Colon (tissue), 2 donors: ENCODE measurements around the gene GGNBP2.
"Not testable (repeated sequence)": the region's sequence is repeated elsewhere in the genome, so short reads cannot be mapped to it uniquely, and the experiment has no call there.

Experiments
- FAIRE-seq: peaks from 2 replicates; lab custom pipeline; 2012; peaks lifted over from hg19 to GRCh38; lab: Jason Lieb, UNC
- donor health status: control.
- donor health status: control.

The GGNBP2 gene

DNA sequence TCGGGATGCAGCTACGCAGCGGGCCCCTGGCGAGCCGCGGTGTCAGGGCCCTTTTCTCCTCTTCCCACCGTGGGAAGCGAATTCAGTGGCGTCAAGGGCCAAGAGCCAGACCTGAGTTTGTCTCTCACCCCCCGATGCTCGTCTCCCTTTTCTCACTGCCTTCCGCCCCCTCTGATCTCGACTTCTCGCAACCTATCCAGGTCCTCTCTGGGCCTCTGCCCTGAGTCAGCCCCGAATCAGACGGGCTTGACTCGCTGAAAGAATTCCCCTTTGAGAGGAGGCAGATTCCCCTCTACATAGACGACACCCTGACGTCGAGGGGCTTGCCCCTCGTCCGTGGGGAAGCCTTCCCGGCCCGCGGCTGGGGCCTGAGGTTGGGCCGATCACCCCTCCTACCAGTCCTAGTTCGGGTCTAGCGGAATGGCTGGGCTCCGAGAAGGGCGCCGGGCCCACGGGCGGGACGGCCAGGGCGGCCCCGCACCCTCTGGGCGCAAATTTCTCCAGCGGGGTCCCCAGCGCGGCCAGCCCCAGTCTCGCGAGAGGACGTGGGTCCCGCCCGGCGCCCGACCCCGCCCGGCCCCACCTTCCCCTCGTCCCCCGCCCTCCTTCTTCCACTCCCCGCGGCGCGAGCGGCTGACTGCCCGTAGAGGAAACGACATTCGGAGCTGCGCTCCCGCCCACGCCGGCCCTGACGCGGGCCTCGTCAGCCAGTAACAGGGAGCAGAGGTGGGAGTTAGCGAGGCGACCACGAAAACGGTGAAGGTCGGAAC, at the start of gene GGNBP2:
Gene GGNBP2 (plus strand): TSS at position 613 of the 770 bp plus-strand sequence. CDS start 806 bp downstream, outside the sequence.
- no peak for FAIRE-seq

GRCh38 chr17:36495076-36495578, 49.6 kb upstream of the GGNBP2 start:
- FAIRE-seq: no peak

- FAIRE-seq: no peak
Measured at GRCh38 chr17:36496018-36496789, 48.5 kb upstream of the GGNBP2 start.

- FAIRE-seq: no peak
Measured at GRCh38 chr17:36498155-36498554, 46.6 kb upstream of the GGNBP2 start.

- no peak for FAIRE-seq
Measured at GRCh38 chr17:36498560-36499300, 46.0 kb upstream of the GGNBP2 start.

DNA sequence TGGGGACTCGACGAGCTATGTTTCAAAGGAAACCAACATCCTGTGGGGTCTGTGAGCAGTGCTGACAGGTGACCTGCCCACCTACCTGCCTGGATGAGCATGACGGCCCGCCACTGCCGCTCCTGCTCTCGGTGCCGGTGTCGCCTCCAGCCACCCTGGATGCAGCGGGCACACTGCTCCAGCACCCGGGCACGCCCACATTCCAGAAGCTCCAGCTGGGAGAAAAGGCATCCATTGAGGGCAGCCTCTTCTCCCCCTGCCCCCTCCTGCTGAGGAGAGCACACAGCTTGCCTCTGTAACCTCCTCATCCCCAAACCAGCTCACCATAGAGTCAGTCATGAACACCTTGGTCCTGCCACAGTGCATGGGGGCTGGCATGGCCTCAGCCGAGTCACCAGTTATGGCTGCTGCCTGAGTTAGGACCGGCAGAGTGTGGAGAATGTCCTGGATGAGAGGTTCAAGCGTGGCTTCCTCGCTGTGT, 43.9 kb upstream of the GGNBP2 start:
- no peak for FAIRE-seq

DNA sequence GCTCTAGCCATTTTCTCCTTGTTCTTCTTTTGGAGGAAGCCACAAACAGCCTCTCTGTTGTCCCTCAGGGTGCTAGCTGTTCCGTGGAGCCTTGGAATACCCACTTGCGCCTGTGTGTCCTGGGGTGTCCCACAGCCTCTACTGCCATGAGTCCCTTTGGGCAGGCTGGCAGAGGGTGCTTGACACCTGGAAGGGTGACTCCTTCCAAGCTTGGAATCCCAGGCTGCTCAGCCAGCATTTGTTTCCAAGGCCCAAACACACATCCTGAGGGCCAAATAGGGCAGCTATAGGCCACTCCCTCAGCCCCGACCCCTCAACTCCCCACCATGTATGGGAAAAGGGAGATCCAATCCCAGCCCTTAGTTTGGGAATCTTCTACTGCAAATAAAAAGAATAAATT, 43.4 kb upstream of the GGNBP2 start:
- no peak for FAIRE-seq

GRCh38 chr17:36501963-36502362, 42.8 kb upstream of the GGNBP2 start:
- FAIRE-seq: no peak

DNA sequence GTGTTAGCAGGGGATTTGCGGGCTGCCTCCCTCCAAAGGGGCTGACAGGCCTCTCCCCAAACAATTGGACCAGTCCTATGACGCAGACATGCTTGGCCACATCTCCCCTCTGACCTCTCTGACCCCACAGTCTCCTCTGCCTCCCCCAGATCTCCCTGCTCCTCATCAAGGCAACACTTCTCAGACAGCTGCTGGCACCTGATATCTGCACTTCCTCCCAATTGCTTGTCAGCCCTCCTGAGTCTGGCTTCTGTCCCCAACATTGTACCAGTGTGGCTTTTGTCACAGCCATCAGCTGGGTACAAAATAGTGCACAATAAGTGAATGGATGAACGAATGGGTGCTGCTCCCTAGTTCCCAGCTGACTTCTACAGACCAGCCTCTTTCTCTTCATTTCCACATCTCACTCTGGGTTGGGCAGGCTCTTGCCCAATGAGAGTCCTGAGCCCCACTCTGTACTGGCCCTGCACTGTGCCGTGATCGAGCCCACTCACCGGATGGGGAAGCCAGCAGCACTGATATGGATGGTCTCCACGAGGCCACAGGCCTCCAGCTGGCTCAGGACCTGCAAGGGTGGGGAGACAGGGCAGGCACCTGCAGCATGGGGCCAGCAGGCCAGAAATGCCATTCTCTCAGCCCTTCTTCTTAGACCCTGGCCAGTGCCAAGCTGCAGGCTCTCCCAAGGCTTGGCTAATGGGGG, 41.1 kb upstream of the GGNBP2 start:
- no peak for FAIRE-seq

DNA sequence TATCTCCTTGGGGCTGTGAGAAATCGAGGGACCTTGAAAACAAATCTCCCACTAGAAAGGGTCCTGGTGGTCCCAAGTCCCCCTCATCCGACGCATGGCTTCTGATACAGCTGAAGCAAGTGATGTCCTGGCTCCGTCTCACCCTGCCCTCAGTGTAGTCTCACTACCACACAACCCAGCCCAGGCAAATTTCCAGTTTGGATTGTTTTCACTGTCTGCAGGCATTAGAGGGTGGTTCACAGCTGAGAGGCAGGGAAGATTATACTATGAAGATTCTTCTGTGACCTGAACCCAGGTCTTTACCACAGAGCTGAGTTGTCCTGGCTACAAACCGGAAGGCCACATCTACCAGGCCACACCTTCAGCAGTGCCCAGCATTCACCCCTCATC, 40.6 kb upstream of the GGNBP2 start:
- no peak for FAIRE-seq

- FAIRE-seq: no peak
Measured at GRCh38 chr17:36505171-36505570, 39.5 kb upstream of the GGNBP2 start.

DNA sequence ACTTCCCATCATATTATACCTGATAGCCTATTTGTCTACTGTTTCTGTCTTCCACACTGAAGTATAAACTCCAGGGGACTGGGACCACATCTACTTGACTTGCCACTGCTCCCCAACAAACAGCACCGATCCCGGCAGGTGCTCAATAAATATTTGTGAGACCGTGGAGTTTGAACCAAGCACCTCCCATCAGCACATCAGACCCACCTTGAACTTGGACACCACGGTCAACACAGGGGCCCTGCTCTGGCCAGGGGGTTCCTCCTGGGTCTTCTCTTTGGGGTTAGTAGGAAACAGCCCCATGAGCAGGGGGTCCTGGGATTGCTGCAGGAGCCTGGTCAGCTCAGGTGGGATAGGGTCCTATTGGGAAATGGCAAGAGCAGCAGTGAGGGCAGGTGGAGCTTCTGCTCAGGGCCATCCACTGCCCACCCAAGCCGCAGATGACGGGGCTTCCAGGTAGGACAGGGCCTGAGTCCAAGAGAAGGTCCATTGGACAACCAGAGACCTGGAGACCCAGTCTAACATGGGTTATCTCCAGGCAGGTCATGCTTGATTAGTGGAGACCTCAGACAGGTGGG, 38.4 kb upstream of the GGNBP2 start:
- FAIRE-seq: no peak

DNA sequence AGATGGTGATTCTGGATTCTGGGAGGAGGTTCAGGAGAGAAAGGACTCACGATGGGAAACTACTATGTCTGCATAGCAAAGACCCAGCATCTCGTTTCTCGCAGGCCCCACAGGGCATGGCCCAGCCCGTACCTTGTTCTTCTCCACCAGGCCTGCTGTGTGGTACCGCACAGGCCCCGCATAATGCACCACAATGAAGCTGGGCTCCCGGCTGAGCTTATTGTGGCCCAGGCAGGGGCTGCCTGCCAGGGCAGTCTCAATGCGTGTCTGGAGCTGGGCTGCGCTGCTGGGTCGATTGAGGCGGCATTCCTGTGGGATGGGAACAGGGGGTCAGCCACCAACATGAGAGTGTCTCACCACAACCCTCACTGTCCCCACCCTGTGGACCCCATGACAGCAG, 37.9 kb upstream of the GGNBP2 start:
- FAIRE-seq: no peak

GRCh38 chr17:36507266-36507665, 37.5 kb upstream of the GGNBP2 start:
- no peak for FAIRE-seq

GRCh38 chr17:36508439-36508838, 36.3 kb upstream of the GGNBP2 start:
- FAIRE-seq: not testable (repeated sequence)

DNA sequence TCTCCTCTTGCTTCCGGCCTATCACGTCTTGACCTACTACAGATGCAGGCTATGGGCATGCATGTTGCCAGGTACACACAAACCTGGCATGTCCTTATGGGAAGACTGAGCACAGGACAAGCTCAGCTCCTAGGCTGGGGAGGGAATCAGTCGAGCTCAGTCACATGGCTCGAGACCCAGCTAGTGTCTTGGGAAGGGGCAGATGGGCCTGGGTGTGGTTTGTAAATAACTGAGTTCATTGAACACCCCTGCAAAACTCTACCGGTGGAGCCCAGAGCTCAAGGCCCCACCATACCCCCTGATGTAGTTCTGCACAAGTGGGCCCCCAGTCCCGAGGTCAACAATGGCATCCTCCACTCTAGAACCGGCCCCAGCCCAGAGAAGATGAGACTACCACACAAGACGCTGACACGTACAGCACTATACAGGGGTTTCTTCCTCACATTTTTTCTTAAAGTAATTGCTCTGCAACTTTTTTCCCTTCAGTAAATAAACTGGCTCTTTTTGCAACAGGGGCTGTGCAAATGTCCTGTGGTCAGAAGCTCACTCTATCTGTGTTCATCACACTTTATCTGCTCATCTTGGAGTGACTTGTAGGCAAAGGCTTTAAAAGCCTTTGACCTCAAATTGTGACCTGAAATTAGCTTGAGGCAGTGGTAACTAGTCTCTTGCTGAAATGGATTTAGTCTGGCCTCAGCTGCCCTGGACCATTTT, 35.3 kb upstream of the GGNBP2 start:
- no peak for FAIRE-seq

GRCh38 chr17:36510636-36511035, 34.1 kb upstream of the GGNBP2 start:
- FAIRE-seq: no peak

DNA sequence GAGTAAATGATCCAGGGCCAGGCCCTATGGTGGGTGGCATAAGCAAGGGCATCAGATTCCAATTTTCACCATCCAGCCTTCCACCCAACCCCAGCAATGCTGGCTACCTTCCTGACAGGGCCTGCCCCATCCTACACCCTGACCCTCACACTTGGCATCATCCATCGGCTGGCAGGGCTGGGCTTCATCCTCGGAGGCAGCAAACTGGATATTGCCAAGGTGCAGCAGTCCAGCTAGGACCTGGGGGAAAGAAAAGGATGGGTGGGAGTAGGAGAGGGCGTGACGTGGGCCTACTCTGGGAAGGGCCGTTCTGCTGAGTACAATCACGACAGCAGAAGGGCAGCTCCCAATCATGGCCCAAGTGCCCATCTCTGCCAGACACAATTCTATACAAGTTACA, 33.5 kb upstream of the GGNBP2 start:
- FAIRE-seq: no peak

DNA sequence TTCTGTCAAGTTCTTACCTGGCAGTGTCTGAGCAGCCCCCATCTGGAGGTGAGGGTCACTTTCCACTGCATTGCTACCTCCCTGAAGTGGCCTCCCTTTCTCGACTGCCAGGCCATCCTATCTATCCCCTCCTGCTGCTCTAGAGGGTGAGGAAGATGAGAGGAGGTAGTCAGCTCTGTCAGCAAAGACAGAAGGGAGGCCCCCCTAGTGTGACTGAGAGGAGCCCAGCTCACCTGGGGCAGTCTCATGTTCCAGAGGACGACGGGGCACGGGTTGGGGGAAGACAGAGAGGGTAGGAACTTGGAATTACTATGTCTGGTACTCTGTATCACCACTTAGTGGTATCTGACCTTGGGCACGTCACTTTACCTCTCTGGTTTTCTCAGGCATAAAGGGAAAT, 32.1 kb upstream of the GGNBP2 start:
- FAIRE-seq: no peak

- no peak for FAIRE-seq
Measured at GRCh38 chr17:36514856-36515255, 29.9 kb upstream of the GGNBP2 start.

DNA sequence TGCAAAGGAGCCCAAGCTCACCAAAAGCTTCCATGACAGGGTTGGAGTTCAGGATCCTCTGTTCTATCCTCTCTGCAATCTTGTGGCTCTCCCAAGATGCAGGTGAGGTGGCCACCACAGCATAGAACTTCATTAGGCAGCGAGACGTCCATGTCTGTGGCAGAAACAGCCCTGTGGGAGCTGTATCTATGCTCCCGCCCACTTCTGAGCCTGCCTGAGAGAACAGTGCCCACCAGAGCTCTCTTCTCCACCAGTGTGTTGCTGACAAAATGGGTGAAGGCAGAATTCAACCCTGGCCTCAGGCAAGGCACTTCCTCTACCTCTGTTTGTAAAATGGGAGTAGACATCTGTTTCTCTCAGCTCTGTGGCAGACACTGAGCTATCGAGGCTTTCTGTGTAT, 28.9 kb upstream of the GGNBP2 start:
- no peak for FAIRE-seq
